ENCODE data around the gene HBG1.

- no peak for TF ChIP-seq POLR2AphosphoS5 (IDR thresholded peaks at IDR 0.05; ENCODE audit: low read length)
- no peak for TF ChIP-seq SIN3A (IDR thresholded peaks at IDR 0.05; ENCODE audit: low read depth, low read length)
- no peak for TF ChIP-seq ZNF622 (IDR thresholded peaks at IDR 0.05)
- TF ChIP-seq, protein P1, sequence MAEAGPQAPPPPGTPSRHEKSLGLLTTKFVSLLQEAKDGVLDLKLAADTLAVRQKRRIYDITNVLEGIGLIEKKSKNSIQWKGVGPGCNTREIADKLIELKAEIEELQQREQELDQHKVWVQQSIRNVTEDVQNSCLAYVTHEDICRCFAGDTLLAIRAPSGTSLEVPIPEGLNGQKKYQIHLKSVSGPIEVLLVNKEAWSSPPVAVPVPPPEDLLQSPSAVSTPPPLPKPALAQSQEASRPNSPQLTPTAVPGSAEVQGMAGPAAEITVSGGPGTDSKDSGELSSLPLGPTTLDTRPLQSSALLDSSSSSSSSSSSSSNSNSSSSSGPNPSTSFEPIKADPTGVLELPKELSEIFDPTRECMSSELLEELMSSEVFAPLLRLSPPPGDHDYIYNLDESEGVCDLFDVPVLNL (IDR thresholded peaks at IDR 0.05; ENCODE audit: low read depth, low read length): no peak
- no peak for TF ChIP-seq EP300 (IDR thresholded peaks at IDR 0.05; ENCODE audit: borderline replicate concordance in 1 of 2, control insufficient read depth in 1 of 2, low read depth in 2 of 2, low read length in 2 of 2)
- TF ChIP-seq SMC3 (IDR thresholded peaks at IDR 0.05; ENCODE audit: borderline replicate concordance, low read length): no peak
- no peak for TF ChIP-seq POLR2A (IDR thresholded peaks at IDR 0.05; ENCODE audit: low read depth, low read length)
- no peak for TF ChIP-seq CTCF (IDR thresholded peaks at IDR 0.05 in 2 of 3, conservative IDR thresholded peaks at IDR 0.05 in 1 of 3; ENCODE audit: control insufficient read depth in 2 of 3, extremely low read depth in 1 of 3, insufficient read depth in 1 of 3, low read depth in 3 of 3, low read length in 3 of 3)
- TF ChIP-seq TBL1XR1 (IDR thresholded peaks at IDR 0.05; ENCODE audit: low read depth, low read length): no peak
- TF ChIP-seq ZSCAN29 (IDR thresholded peaks at IDR 0.05): no peak
Observed at GRCh38 chr11:5231111-5231510, 18.5 kb downstream of the HBG1 start.

All from GM12878 (cell line).